ENCODE measurements around the gene ERN1.
A peak's percentile ranks its signal among the peaks of the same experiment; 100 is the strongest.

The ERN1 gene

DNA sequence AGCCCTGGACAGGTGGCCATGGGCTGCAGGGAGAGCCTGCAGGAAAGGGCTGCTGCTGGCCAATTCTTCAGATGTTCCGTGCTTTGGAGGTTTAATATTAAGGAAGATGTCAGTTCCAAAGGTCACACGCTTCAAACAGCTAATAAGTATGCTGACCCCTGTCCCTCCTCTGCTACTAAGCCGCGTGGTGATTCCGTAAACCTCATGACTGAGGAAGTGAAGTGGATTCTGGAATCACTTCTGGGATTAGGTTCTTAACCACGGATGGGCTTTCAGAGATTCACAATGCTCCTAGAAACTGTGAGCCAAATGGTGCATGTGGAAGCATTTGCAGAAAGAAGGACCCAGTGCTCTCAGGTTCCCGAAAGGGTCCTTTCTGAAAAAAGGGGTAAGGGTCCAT lies 28.5 kb upstream of the ERN1 start:
- DNase-seq (ENCODE audit: low spot score): no peak

- no peak for DNase-seq (ENCODE audit: low spot score)
Observed at GRCh38 chr17:64157669-64158180, 27.8 kb upstream of the ERN1 start.

- no peak for DNase-seq (ENCODE audit: low spot score)
Observed at GRCh38 chr17:64156670-64157069, 26.7 kb upstream of the ERN1 start.

- DNase-seq (ENCODE audit: low spot score): no peak
Observed at GRCh38 chr17:64155751-64156544, 26.0 kb upstream of the ERN1 start.

- DNase-seq (ENCODE audit: low spot score): no peak
Observed at GRCh38 chr17:64155129-64155528, 25.2 kb upstream of the ERN1 start.

DNA sequence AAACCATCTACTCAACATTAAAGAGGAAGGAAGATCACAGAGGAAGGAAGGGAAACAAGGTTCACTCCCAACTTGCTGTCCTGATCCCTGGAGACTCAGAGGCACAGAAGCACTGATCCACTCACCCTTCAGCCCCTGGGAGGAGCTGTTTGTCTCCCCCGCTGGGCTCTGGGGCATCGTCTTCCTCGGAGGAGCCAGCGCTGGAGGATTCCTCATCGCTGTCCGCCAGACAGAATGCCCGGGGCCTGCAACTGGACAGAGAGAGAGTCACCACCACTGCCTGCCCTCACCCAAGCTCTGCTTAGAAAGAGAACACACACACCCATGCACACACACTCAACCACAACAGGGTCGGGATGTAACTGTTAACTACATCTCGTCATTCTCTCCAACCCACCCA lies 24.8 kb upstream of the ERN1 start:
- no peak for DNase-seq (ENCODE audit: low spot score)

- no peak for DNase-seq (ENCODE audit: low spot score)
Observed at GRCh38 chr17:64154313-64154695, 24.4 kb upstream of the ERN1 start.

DNA sequence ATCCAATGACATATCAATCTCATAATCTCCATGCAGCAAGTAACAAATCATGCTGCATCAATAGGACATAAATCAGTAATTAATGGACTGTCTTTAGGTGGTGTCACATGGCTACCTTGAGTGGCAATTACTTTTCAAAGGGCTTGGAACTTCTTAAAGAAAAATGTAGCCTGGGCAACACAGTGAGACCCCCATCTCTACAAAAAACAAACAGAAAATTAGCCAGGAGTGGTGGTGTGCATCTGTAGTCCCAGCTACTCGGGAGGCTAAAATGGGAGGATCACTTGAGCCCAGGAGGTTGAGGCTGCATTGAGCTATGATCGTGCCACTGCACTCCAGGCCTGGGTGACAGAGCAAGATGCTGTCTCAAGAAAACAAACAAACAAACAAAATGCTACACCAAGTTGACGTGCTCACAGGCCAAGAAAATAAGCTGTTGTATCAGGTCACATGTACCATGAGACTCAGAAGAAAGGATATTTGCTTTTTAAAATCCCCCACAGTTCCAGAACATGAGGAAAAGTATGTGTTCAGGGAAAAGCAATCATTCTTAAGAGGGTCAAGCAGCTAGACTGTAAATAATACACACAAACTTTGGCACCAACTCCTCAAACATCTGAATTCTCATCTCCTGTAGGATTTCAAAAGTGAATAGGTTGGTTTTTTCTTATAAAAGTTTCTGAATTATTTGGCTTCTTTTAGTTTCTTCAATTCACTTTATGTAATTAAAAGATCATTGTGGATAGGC lies 23.8 kb upstream of the ERN1 start:
- DNase-seq (ENCODE audit: low spot score): no peak

DNA sequence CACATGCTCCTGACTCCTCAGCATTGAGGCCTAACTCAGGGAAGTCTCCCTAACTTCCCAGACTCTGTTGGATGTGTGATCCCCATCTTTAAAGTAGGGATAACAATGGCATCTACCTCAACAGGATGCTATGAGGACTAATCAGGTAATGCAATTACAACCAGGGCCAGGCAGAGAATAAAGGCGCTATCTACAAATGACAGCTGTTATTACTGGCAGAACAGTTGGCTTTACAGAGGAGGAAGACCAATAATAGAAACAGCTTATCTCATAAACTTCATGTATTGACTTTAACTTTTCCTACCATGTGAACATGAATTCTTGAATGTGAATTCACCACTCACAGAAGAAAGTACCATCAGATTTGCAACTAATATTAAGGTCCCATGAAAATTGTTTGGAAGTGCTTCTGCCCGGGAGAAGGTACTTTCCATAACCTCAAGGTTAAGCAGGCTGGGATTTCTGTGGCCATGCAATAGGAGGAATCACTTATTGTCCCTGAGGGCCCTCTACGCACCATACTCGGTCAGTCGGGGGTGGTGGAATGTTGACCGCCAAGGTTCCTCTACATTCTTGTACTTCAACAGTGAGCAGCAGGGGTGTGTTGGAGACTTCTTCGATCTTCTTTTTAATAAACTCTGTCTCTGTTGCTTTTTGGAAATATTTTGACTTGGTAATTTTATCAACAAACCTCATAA lies 22.6 kb upstream of the ERN1 start:
- no peak for DNase-seq (ENCODE audit: low spot score)

DNA sequence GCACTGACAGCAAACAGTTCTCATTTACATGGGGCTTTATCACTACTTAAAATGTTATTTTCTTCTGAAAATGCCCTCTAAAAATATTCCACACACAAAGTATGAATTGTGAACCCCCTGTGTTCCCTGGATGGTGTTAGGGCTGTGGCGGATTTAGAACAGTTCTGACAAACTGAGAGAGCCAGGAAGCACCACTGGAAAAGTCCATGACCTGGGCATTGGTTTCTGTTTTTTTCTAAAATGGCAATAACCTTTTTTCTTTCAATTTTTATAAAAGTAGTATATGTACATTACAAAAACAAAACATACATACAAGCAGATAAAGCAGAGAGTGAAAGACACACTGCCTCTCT lies 21.0 kb upstream of the ERN1 start:
- no peak for DNase-seq (ENCODE audit: low spot score)

DNA sequence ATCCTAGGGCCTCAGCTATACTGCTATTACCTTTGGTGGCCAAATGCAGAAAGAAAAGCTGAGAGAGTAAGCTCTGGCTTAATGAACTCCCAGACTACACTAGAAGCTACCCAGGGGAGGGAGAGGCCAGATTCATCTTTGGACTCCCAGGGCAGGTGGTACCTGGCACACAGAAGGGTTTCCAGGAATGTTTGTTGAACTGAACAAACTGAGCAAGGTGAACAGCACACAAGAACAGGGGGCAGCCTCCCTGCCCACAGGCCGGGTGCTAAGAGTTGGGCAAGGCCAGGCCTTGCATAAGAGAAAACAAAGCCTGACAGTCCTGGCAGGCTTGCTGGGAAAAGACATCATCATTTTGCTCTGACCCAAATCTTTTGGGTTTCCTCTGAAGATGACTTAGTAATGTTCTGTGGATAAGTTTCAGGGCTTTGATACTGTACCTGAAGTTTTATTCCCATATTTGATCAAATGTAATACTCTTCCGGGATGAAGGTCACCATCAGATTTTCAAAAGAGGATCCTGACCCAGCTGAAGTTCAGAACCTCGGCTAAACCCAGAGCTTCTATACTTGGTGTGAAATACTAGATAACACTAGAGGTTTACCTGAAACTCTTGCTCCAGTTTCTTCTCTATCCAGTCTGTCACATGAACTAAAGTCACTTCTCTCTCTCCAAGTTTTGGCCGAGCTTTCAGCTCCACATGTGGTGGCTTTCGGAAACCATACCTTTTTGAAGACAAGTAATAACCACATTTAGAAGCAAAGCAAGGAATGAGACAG lies 20.5 kb upstream of the ERN1 start:
- DNase-seq (ENCODE audit: low spot score): no peak

- no peak for DNase-seq (ENCODE audit: low spot score)
Observed at GRCh38 chr17:64149196-64149595, 19.3 kb upstream of the ERN1 start.

GRCh38 chr17:64148699-64149098 lies 18.8 kb upstream of the ERN1 start:
- no peak for DNase-seq (ENCODE audit: low spot score)

DNA sequence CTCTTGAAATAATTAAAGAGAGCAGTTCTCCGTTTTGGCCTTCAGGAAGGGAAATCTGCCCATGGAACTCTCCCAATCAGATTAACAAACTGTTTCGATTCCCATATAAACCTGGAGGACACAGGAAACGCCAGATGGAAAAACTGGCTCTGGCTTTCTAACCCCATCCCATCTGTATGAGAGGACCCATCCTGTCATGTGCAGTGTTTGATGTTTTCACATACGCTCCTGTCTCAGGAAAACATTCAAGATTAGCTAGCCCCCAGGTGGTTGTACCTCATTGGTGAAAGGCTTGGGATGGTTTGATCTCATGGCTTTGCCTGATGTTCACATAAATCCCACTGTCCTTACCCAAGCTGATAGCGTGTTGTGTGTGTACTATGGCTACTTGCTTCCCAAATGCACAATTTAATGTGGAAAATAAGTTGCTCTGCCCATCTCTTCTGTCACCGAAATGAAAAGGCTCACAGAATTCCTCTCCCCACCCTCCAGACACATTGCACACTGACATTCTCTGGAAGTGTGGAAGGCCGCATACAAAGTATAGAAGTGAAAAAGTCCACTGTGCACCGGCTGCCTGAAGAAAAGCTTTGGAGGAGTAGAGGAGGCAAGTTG lies 18.2 kb upstream of the ERN1 start:
- DNase-seq (ENCODE audit: low spot score): no peak

DNA sequence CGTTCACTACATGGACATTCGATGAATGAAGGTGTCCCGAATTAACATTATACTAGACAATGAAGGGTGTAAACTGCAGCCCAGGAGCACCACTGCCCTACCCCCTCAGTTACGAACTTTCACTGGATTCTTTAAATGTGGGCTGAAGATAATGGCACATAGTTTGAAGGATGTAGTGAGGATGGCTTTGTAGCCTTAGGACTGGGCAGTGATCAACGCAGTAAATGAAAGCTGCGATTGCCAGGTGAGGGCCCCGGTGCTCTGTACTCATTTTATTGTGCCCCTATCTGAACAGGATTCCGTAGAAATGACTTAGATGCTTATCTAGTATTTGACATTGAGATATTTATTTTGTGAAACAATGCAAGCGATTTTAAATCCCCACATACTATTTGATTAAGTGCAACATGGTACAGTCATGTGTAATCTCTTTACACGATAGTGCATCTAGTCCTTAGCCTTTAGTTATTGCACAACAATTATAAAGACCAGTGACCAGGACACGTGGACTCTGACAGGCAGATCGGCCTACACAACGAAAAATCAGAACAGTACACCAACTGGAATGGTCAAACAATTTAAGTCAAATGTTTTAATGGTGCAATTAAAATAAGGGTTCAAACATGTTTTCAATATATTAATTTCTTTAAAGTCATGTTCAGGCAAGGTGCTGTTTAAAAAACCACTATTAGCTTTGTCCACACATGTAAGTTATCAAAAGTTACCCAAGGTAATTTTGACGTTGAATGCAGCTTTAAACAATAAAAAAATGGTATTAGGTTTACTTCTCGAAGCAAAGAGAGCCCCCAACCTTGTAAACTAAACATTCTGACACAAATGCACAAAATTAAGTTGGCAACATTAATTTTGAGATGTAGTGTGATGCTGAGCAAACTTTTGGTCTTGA lies 17.4 kb upstream of the ERN1 start:
- DNase-seq (ENCODE audit: low spot score): no peak

- peak; percentile 61 for DNase-seq (ENCODE audit: low spot score)
Observed at GRCh38 chr17:64146418-64147109, 16.6 kb upstream of the ERN1 start.

DNA sequence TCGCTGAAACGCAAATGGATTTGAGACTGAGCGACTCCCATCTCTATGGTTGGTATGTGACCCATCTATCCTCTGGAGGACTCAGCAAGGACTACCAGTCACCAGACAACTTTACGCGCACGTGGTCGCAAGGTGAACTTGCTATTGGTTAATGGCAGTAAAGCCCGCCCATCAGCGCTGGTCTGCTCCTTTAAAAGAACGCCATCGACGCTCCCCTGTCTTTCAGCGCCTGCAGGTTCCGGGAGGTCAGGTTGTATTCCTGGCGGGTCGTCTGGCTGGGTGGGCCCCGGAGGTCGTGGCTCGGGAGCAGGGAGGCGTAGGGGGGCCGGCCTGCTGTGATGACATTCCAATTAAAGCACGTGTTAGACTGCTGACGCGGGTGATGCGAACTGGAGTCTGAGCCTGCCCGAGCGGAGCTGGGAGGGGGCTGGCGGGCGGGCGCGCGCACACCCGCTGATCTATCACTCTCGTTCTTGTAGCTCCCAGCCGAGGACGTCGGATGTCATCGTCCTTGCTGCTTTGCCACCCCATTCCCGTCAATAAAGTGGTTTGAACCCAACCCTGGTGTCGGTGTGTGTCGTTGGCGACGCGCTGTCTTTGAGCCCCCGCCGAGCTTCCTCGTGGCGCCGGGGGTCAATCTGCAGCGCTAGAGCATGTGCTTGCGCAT lies 15.9 kb upstream of the ERN1 start:
- DNase-seq (ENCODE audit: low spot score): peak; percentile 100

DNA sequence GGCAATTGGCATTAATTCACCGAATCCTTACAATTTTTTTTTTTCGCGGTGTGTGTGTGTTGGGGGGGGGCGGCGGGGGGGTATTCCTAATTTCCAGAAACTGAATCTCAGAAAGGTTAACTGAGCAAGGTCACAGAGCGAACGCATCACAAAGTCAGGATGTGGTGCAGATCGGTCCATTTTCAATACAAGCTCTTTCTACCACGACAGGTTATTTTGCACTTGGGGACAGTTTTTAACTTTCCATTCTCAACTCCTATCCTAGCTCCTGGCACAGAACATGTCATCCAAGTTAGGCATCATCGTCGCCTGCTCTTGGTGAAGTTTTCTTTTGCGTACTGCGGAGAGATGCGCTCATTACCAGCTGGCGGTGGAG lies 15.4 kb upstream of the ERN1 start:
- DNase-seq (ENCODE audit: low spot score): no peak

DNA sequence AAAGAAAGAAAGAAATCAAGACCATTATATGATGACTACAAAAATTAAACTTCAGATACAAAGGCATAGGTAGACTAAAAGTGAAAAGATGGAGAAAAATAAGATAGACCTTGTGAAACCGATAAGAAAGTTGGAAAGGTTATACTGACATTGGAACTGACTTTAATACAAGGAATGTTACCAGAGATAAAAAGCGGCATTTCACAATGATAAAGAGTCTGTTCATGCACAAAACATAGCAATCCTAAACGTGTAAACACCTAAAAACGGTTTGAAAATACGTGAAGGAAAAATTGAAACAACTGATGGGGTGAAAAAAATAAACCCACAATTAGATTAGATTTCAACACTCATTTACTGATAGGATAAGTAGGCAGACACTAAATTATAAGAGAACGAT lies 9.6 kb upstream of the ERN1 start:
- no peak for DNase-seq (ENCODE audit: low spot score)
